GM12891 (cell line): Measurements from ENCODE around the gene USP40.

Source experiments
- DNase-seq: peaks from one replicate; pipeline ENCODE4 v3.0.0; 2011; ENCODE audit warnings: low spot score; ENCODE audit not compliant: insufficient read length
- FAIRE-seq: peaks from 2 replicates; lab custom pipeline; 2011; peaks lifted over from hg19 to GRCh38; lab: Jason Lieb, UNC
- PAX5 ChIP-seq: IDR thresholded peaks from 2 replicates; pipeline ENCODE4 v1.6.1; 2011; ENCODE audit warnings: low read length, moderate library complexity, mild to moderate bottlenecking; ENCODE audit not compliant: insufficient read depth, severe bottlenecking
- POLR2A ChIP-seq: IDR thresholded peaks from 2 replicates; pipeline ENCODE4 v1.6.1; 2011; ENCODE audit warnings: low read depth, low read length, control low read depth
- POLR2AphosphoS5 ChIP-seq: IDR thresholded peaks from 2 replicates; pipeline ENCODE4 v1.6.1; 2011; ENCODE audit warnings: low read depth, low read length, control low read depth
- POU2F2 ChIP-seq: IDR thresholded peaks from 2 replicates; pipeline ENCODE4 v1.6.1; 2011; ENCODE audit warnings: low read depth, mild to moderate bottlenecking, control low read depth, low read length, moderate library complexity
- SPI1 ChIP-seq: IDR thresholded peaks from 2 replicates; pipeline ENCODE4 v1.6.1; 2011; ENCODE audit warnings: low read depth, low read length, control low read depth
- TAF1 ChIP-seq: IDR thresholded peaks from 2 replicates; pipeline ENCODE4 v1.6.1; 2011; ENCODE audit warnings: low read depth, low read length, control low read depth

Gene USP40

DNA sequence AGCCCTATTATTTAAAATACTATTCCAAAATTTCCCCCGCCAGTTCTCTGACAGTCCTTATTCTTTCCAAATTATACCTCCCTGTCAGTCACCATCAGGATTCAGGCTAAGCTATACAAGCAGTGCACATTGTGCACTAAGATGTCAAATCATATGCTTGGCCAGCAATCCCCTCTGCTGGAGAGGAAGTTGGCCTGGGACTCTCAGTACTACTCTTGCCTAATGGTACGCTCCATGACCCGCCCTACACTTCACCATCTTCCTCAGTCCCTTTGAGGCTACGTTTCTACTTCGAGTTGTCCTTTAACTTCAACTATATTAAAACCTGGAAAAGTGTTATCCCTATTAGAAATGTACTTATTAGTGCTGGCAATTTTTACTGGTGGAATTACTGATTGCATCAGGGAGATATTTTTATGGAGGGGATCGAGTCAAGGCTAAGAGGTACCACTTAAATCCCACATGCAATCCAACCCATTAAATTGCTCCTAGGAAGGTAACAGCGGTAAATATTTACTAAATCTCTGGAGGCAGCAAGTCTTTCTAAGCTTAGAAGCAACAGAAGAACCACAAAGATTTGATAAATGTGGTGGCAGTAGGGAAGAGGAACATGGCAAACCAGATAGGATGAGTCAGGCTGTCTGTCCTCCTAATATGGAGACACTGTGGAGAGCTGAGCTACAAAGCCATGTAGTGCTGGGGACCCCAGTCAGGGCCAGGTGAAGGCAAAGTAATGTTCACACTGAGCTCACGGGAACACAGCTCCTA is 2.7 kb downstream of the USP40 start:
- no peak for DNase-seq
- FAIRE-seq: no peak

DNA sequence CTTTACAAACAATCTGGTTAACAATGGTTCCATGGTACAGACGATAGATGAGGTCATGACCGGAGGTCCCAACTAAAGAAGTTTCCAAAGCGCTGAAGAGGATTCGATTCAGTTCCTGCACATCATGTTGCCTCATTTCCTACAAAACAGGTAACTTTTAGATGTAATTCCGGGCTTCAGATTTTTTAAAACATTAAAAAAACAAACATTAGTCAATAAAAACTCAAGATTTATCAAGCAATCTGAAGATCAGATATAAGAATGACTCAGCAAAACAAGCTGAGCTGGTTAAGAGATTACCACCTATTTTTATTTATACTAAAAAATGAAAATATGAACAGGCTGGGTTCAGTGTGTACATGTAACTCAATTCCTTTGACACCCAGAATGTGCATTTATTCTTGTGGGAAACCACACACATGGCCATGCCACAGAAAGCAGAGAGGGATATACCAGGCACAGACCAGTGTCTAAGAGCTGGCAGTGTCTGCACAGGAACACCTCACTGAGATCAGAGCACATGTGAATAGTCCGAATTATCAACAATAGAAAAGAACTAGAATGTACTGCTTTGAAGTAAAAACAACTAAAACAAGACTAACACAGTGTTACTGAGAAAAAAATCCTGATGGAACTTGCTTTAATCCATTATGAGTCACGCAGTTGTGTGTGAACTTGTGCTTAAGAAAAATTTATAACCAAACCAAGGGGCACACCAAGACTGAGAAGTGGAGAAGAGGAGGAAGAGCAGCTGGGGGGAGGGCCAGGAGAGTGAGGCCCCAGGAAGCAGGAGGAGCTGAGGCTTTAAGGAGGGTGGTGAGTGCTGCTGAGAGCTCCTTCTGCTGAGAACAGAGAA is 9.5 kb downstream of the USP40 start:
- no peak for TF ChIP-seq SPI1
- no peak for DNase-seq
- FAIRE-seq: peak; percentile 38

More for the DNA sequence above, 2.7 kb downstream of the USP40 start:
- TF ChIP-seq TAF1 (no peak), POLR2AphosphoS5 (no peak), SPI1 (no peak), PAX5 (no peak), POLR2A (no peak)

DNA sequence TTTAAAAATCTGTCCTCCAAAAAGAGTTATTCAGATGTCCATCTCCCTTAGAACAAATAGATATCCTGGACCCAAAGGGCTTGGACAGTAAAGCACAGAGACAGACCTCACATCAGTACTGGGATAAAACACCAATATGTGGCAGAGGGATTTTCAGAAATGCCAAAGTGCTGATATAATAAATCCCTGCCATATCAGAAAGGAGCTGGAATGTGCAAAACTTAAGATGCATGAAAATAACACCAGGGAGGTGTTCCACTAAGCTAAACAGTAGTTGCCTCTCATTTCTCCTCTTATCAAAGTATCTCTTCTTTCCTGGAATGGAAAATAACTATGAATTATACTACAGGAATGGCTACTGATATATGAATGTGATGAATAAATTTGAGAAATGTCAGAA is 13.2 kb downstream of the USP40 start:
- no peak for DNase-seq
- TF ChIP-seq TAF1: no peak
- TF ChIP-seq SPI1: no peak
- TF ChIP-seq POU2F2: no peak
- no peak for TF ChIP-seq POLR2AphosphoS5
- no peak for TF ChIP-seq POLR2A
- TF ChIP-seq PAX5: no peak
- no peak for FAIRE-seq

DNA sequence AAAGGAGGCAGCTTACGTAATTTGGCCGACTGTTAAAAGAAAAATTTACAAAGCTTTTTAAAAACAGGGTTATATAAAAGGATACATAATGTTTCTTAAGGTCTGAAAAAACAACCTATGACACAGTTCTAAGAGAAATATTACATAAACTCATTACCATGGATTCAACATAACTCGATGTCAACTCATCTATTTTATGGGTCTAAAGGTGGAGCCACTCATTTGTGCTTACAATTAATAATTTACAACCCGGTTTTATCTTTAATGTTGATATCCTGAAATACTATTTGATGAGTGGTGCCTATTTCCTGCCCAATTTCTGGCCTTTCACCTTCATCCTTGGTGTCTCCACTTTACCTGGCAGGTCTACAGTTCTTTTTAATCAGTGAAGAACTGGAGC is 15.1 kb downstream of the USP40 start:
- no peak for TF ChIP-seq POLR2AphosphoS5
- TF ChIP-seq POLR2A: no peak
- no peak for TF ChIP-seq POU2F2
- TF ChIP-seq TAF1: no peak
- no peak for TF ChIP-seq SPI1
- TF ChIP-seq PAX5: no peak
- FAIRE-seq (no peak), DNase-seq (no peak)

DNA sequence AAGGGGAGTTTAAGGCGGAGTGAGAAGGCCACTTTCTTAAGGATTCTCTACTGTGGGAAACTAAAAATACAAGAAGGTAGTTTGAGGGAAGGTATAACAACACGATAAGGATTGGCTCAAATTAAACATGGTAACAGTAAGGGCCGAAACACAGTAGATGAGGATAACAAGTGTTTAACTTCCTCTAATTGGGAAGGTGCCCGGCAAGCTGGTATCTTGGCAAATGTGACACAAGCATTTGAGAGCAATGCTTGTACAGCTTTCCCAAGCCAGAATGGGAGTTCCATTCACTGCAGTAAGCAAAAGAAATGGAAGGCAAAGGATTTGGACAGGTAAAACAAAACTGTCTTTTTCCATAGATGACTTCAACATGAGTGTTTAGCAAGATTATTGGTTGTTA is 19.8 kb downstream of the USP40 start:
- FAIRE-seq (peak; percentile 20), DNase-seq (no peak)
- TF ChIP-seq PAX5 (no peak), SPI1 (no peak), POLR2AphosphoS5 (no peak), POLR2A (no peak)

DNA sequence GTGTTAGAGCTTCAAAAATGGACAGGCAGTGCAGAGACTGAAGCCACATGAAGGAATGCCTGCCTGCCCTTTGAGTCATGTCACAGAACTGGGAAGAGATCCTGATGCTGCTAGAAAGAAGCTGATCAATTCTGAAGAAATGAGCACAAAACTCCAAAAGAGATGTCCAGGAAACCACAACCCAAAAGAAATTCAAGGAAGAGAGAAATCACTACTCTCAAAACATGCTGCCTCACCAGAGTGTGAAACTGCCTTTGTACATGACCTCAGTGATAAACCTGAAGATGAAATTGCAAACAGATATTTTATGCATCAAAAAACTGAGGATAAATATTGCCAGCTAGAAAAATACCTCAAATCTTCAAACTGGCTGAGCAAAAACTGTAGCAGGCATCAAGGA is 20.5 kb downstream of the USP40 start:
- no peak for DNase-seq
- TF ChIP-seq TAF1 (no peak), SPI1 (no peak), POLR2AphosphoS5 (no peak), POLR2A (no peak), POU2F2 (no peak), PAX5 (no peak)

DNA sequence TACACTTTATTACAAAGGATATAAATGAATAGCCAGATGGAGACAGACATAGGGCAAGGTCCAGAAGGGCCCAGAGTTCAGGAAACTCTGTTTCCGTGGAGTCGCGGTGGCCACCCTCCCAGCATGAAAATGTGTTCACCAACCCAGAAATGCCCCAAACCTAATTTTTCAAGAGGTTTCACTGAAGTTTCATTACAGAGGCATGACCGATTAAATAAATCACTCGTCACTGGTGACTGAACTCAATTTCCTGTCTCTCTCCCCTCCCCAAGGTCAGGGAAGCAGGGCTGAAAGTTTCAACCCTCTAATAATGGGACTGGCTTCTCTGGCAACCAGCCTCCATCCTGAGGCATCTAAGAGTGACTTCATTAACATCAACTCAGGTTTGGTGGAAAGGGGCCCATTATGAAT is 22.4 kb downstream of the USP40 start:
- FAIRE-seq (no peak), DNase-seq (no peak)
- TF ChIP-seq POLR2A (no peak), SPI1 (no peak), TAF1 (no peak), POLR2AphosphoS5 (no peak), POU2F2 (no peak), PAX5 (no peak)

More for the DNA sequence above, 20.5 kb downstream of the USP40 start:
- FAIRE-seq: no peak

DNA sequence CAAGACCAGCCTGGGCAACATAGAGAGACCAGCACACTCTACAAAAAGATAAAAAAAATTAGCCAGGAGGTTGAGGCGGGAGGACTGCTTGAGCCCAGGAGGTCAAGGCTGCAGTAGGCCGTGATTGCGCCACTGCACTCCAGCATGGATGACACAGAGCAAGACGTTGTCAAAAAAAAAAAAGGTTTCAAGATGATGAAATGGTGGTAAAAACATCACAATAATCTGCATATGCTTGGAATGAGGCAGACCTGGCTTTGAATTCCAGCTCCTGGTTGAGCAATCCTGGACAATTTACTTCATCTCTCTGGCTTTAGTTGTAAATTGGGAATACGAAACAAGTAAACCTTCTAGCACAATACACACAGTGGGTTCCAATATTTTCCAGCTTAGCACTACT is 24.1 kb downstream of the USP40 start:
- no peak for TF ChIP-seq POLR2A
- no peak for TF ChIP-seq PAX5
- no peak for TF ChIP-seq POLR2AphosphoS5
- TF ChIP-seq TAF1: no peak
- TF ChIP-seq SPI1: no peak
- TF ChIP-seq POU2F2: no peak
- FAIRE-seq: no peak
- no peak for DNase-seq

DNA sequence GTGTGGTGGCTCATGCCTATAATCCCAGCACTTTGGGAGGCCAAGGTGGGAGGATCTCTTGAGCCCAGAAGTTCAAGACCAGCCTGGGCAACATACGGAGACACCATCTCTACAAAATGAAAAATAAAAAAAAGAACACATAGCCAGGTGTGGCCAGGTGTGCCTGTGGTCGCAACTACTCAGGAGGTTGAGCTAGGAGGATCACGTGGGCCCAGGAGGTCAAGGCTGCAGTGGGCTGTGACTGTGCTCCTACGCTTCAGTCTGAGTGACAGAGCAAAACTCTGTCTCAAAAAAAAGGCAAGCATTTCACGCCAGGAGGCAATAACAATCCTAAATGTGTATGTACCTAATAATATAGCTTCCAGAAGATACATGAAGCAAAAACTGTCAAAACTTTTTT is 27.8 kb downstream of the USP40 start:
- FAIRE-seq (no peak), DNase-seq (no peak)
- no peak for TF ChIP-seq POLR2AphosphoS5

DNA sequence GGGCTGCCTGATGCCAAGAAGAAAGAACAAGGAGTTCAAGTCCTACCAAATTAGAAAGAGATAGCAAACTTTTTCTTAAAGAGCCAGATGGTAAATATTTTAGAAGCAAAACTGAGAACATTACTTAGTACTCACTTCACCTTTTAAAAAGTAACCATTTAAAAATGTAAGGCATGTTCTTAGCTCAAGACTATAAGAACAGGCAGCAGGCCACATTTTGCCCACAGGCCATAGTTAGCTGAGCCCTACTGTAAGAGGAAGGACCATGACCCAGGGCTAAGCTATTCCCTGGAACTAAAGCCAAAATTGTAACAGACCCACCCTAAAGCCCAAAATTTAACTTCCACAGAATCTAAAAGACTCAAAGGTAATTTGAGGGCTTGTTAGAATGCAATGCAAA is 31.3 kb downstream of the USP40 start:
- TF ChIP-seq TAF1: no peak
- TF ChIP-seq POLR2AphosphoS5: no peak
- TF ChIP-seq PAX5: no peak
- TF ChIP-seq SPI1: no peak
- no peak for TF ChIP-seq POLR2A
- no peak for TF ChIP-seq POU2F2
- FAIRE-seq (no peak), DNase-seq (no peak)
